HG02970 (cell line): Measurements from ENCODE around the gene BPIFB3.

Experiments
- ATAC-seq: cut with Tn5 transposase; IDR thresholded peaks from one replicate; pipeline ENCODE4 v1.9.1; 2021; ENCODE audit warnings: mild to moderate bottlenecking, moderate library complexity, moderate number of reproducible peaks; ENCODE audit not compliant: unreplicated experiment, low FRiP score

Gene BPIFB3

DNA sequence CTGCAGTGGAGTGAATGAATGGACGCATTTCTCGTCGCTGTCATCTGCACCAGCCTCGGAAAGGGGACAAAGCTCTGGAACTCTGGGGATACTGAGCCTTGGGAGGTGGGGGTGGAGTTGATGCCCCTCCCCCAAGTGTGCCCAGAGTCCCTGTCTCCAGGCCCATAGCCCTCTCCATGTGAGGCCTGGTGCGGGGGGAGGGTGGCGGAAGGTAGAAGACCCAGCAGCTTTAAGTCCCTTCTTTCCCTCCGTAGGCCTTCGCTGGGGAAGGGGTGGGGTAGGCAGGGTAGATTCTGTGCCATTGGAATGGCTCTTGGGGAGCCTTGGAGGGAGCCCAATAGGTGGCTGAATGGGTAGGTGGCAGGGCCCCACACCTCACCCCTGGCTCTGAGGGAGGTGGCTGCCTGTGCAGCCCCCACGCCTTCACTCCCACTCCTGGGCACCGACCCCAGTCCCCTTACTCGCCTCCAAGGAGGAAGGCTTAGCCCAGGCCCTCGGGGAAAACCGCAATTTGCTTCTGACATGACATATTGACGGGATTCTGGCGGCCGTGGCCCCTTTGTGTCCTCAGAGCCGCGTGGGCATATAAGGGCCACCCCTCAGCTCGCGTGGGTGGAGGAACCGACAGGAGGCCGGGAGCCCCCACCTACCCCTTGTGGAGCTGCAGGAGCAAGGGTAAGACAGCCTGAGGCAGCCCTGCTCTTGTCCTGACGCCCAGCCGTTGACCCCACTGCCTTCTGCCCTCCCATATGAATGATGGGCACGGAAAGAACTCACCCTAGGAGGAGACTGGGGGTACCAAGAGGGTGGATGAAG lies at the start of gene BPIFB3:
TSS of gene BPIFB3 (plus strand) at position 613 of the 816 bp plus-strand sequence. CDS start 1,533 bp downstream, outside the sequence.
- no peak for ATAC-seq

- no peak for ATAC-seq
Observed at GRCh38 chr20:33004141-33004751, 49.5 kb upstream of the BPIFB3 start, which contains the start of gene SUN5. SUN5 (minus strand) TSS chr20:33004433; CDS start chr20:33004340, 93 bp downstream.

DNA sequence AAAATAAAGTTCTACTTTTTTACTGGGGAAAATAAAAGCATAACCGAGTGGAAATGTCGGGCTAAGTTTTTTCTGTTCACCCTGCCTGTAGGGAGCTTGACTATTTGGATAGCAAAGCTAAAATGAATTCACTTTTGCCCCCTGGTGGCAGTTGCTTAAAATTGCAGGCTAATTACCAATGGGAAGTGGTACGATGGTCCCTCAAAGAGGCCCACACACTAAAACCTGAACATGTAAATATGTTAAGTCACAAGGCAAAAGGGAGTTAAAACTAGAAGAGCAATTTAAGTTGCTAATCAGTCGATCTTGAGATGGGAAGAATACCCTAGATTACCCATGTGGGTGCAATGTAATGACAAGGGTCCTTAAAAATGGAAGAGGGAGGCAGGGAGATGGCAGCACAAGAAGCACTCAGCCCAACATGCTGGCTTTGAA lies 48.6 kb upstream of the BPIFB3 start:
- ATAC-seq = no peak

DNA sequence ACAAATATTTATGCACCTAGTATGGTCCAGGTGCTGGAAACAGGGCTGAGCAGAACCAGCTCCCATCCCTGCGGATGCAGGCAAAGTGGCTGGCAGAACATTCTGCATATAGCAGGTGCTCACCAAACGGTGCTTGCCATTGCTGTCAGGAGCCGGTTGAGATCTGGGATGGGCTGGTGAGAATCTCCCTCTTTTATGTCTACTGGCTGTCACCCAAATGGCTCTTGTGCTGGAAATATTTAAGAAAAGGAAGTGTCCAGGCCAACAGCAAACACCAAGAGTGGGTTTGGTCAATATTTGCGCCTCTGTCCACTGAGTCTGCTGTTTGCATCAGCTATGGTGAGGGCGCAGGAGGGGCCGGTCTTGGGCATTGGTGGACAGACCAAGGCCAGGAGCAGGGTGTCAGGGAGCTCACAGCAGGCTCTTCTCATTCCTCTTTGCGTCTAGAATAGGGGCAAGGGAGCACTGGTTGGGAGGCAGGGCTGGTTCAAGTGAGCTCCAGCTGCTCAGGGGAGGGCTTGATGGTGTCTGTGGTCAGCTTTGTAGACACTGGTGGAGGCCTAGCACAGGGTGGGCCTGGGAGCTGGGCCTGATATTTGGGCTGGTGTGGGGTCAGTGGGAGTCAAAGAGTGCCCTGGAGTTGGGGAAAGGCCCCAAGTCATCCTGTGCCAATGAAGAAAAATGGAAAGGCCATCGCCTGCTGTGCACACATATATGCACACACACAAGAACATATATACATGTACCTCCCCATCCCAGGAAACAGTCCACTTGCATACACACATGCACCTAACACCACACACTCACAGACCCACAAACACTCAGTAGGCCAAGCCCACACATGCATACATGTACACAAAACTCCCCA lies 47.6 kb upstream of the BPIFB3 start:
- no peak for ATAC-seq

DNA sequence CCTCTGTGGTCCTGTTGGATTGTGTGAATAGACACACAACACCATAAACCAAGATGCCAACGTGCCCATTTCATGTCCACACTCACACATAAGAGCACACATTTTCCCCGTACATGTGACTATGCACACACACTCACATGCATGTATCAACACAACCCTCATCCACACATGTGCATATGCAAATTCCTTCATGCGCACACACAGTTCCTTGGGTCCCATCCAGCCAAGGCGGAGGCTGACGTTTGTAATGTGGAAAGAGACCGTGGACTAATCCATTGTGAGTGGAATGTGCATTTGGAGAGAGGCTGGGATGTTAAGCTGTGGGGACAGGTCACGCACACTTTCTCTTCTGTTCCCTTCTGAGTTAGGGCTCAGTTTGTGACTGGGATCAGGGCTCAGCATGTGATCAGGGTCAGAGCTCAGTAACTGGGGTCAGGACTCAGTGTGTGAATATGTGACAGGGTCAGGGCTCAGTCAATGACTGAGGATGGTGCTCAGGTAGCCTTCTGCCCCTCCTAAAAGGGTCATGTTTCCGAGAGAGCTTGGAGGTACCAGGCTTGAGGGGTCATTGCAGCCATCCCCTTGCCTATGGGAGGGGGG lies 46.8 kb upstream of the BPIFB3 start:
- ATAC-seq = no peak

GRCh38 chr20:33007376-33008335 lies 46.0 kb upstream of the BPIFB3 start, which contains the start of gene BPIFB2:
BPIFB2 (plus strand) TSS chr20:33007704; CDS start chr20:33008575, 871 bp downstream.
- ATAC-seq = no peak

DNA sequence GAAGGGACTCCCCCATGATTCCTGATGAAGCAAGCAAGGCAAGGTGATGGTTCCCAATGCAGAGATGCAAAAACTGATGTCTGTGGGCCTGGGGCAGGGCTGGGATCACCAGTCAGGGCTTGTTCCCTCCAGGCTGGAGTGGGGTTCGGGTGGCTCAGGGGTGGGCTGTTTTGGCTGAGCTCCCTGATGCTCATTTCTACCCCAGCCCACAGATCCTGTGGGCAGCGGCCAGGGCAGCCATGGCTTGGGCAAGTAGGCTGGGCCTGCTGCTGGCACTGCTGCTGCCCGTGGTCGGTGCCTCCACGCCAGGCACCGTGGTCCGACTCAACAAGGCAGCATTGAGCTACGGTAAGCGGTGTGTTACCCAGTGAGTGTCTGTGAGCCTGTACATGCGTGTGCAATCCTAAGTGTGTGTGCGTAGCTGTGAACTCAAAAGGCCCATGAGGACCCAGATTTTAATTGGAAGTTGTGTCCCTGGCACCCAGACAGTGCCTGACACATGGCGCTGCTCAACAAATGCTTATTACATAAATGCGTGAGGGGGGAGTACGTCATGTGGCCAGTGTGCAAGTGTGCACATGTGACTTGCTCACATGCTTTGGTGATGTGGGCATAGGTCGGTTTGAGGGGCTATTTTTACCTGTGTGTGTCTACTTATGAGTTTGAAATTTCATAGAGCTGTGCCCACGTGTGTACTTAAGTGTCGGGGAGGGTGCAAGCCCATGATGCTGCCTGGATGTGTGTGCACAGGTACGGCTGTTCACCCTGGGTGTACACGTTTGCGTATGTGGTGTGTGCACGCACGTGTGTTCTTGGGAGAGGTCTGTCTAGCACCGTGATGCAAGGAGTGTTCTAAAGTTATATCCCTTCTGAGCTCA lies 45.1 kb upstream of the BPIFB3 start:
- no peak for ATAC-seq

DNA sequence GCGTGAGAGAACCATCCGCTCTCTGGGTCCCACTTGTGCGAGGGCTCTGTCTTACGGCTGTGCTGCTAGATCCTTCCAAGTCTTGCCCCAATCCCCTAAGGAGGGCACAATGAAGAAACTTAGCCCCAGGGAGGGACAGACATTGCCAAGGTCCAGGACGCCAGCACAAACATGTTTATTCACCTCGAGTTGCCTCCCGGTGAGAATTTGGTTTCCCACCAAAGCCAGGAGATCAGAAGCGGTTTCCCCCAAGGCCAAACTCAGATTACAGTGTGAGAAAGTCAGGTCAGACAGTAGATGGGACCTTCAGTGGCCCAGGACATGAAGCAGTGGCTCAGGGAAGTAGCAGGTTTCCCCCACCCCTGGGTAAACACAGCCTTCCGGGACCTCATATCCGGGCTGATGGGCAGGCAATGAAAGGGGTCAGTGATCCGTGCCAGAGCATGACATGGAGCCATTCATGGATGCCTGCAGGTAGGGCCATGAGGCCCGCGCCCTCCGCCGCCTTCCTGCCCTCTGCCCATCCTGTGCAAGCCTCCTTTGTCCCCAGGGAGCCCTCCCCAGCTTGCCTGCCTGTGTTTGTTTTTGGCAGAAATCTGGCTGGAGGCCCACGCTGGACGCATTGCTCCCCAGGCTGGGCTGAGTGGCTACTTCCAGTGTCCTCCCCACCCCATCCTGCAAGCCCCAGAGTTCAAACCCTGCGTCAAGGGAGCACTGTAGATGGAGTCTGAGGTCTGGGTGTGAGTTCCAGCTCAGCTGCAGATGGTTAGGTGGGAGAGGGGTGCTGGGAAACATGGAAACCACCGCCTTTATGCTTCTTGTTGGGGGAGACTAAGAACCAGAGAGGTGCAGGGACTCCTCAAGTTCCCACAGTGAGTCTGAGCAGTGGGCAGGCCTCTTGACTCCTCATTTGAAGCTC lies 44.2 kb upstream of the BPIFB3 start:
- no peak for ATAC-seq

DNA sequence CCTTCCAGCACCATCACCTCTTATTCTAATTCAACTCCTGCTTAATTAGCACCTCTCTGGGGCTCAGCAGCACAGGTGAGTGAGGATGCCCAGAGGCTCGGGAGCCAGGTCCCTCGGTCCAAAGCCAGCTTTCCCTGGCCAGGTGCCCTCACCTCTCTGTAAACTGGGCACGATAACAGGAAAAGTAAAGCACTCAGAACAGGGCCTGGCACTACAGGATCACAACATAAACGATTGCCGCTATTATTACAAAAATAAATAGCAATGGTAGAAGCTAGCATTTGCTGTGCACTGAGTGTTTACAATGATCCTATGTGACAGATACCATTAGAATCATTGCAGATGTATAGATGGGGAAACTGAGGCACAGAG lies 43.6 kb upstream of the BPIFB3 start:
- ATAC-seq = no peak

- ATAC-seq = no peak
Observed at GRCh38 chr20:33010674-33011449, 42.8 kb upstream of the BPIFB3 start.

GRCh38 chr20:33012327-33013189 lies 41.1 kb upstream of the BPIFB3 start:
- no peak for ATAC-seq

DNA sequence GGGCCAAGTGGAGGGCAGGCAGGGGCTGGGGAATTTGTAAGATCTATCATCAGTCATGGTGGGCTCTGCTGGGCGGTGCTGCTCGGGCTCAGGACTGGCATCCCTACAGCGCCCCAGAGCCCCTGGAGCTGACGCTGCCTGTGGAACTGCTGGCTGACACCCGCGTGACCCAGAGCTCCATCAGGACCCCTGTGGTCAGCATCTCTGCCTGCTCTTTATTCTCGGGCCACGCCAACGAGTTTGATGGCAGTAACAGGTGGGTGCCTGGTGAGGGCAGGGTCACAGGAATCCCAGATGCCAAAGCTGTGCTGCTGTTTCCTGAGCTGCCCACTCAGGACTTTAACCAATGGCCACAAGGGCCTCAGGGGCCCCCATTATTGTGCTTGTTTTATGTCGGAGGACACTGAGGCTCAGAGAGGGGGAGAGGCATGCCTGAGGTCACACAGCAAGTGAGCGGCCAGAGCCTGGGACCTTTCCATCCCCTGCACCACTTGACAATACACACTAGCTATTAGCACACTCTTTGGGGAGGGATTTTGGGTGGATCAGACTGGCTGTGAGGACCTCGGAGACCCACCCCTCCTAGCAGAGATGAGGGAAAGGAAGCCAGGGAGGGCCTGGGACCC lies 39.9 kb upstream of the BPIFB3 start:
- no peak for ATAC-seq

DNA sequence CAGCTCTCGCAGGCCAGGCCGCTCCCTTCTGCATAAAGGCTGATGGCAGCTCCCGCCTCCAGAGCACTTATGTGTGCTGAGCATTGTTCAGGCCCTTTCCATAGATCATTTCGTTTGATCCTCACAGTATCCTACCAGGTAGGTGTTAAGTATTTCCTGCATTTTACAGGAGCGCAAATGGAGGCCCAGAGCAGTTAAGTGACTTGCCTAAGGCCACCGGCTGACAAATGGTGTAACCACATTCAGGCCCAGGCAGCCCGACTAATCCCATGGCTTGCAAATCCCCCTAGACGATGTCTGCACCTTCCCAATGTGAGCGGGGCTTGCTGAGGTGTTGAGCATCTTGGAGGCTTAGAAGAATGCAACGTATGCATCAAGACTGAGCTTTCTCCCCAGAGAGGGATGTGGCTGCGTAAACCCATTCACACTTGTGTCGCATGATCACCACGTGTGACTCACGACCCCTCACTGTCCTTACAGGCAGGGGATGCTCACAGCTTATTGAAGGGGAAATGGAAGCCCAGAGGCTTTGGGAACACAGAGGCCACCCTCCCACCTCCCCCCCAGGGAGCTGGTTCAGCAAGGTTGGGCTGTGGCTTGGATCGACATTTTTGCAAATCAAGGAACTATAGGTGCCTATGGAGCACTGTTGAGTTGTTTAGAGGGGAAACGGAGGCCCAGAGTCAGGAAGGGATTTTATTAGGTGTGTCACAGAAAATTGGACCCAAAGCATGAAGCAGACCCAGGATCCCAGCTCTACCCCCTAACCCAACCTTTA lies 39.2 kb upstream of the BPIFB3 start:
- ATAC-seq = no peak

DNA sequence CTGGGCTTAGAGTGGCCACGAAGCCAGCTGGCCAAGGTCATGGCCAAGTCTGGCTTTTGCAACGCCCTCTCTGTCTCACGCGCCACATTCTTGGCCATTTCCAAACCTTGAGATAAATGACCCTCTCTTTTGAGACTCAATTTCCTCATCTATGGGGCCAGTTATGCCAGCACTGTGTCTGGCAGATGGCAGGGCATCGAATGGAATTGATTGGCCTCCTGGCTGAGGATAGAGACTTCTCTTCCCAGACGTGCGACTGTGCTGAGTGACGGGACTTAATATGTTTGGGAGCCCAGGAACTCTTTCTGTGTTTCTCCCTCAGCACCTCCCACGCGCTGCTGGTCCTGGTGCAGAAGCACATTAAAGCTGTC lies 38.6 kb upstream of the BPIFB3 start:
- no peak for ATAC-seq
